Astrocyte (in vitro differentiated cells and primary cell): ENCODE measurements around the gene TMEM178B.

Experiments
- CTCF ChIP-seq: IDR thresholded peaks from 2 replicates; pipeline ENCODE4 v1.5.1; 2011; ENCODE audit warnings: low read depth, mild to moderate bottlenecking, inconsistent platforms, low read length, moderate library complexity; ENCODE audit not compliant: insufficient read depth
- EZH2 ChIP-seq: IDR thresholded peaks from 2 replicates; pipeline ENCODE4 v1.6.1; 2012; ENCODE audit warnings: mild to moderate bottlenecking, low read length, inconsistent platforms; ENCODE audit not compliant: insufficient read depth

- TF ChIP-seq CTCF (no peak), EZH2 (no peak)
Measured at GRCh38 chr7:141094336-141095070, 20.6 kb downstream of the TMEM178B start.
